GM10266 (cell line): Measurements from ENCODE around the gene KRTAP22-1.

Experiments
- DNase-seq: peaks from one replicate; pipeline ENCODE4 v3.0.0; 2012; ENCODE audit errors: extremely low spot score
- CTCF ChIP-seq: IDR thresholded peaks from 2 replicates; pipeline ENCODE4 v1.5.1; 2012; ENCODE audit warnings: mild to moderate bottlenecking, low read depth; ENCODE audit not compliant: control insufficient read depth, insufficient read depth; ENCODE audit errors: missing control alignments

KRTAP22-1 gene

GRCh38 chr21:30600787-30601186, at the start of gene KRTAP22-1:
KRTAP22-1 (plus strand) TSS chr21:30601087.
- no peak for TF ChIP-seq CTCF
- no peak for DNase-seq

GRCh38 chr21:30552782-30553181, 48.1 kb upstream of the KRTAP22-1 start:
- TF ChIP-seq CTCF = no peak
- no peak for DNase-seq

GRCh38 chr21:30555095-30555494, 45.8 kb upstream of the KRTAP22-1 start:
- no peak for TF ChIP-seq CTCF
- no peak for DNase-seq

GRCh38 chr21:30561264-30561895, 39.5 kb upstream of the KRTAP22-1 start, which contains the start of gene KRTAP19-7:
KRTAP19-7 (minus strand) TSS chr21:30561314; CDS start chr21:30561289, 25 bp downstream.
- no peak for TF ChIP-seq CTCF
- DNase-seq = no peak

- no peak for TF ChIP-seq CTCF
- no peak for DNase-seq
Measured at GRCh38 chr21:30561957-30562356, 38.9 kb upstream of the KRTAP22-1 start.

- no peak for DNase-seq
Measured at GRCh38 chr21:30563072-30563471, 37.8 kb upstream of the KRTAP22-1 start.

More at GRCh38 chr21:30563072-30563471, 37.8 kb upstream of the KRTAP22-1 start:
- TF ChIP-seq CTCF = no peak
